ENCODE data around the gene VTI1B. TPM values are rescaled to one million over a fixed set of nuclear protein-coding genes. Genes with fewer than 3 reads are reported as not detected.
"Not testable (repeated sequence)": the region's sequence is repeated elsewhere in the genome, so short reads cannot be mapped to it uniquely, and the experiment has no call there.

The VTI1B gene
- total RNA-seq (10 to 100 TPM; 71.1 to 72.6 TPM), polyA plus RNA-seq (10 to 100 TPM; 62.1 to 97.8 TPM)

DNA sequence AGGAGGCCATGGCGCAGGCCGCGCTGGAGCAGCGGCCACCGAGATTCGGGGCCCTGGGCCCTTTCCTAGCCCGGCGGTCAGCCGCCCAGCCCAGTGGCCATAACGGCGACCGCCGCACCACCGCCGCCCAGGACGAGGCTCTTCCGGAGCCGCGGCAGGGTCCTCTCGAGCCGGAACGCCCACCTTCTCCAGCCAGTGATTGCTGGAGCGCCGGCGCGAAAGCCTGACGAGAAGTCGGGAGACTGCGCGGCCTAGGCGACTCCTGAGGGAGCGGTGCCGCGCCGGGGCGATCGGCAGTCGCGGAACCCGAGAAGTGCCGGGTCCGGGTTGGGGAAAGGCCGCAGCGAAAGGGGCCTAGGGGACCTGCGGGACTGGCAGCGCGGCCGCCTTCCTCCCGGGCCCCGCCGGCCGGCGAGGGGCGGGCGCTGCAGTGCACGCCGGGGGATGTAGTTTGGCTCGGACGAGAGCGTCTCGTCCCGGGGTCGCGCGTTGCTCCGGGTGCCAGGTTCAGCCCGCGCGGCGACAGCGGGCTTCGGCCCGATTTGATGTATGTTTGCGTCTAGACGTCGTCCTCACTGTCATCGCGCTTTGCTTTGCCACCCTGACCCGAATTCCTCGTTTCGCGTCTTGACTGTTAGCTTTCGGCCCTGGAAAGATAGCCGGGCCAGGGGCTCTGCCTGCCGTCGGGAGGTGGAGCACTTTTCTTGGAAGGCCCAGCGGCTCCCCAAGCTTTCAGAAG lies at the start of gene VTI1B:
Gene VTI1B, minus strand, starts transcription at position 153 of the 739 bp plus-strand sequence. Its CDS starts 143 bp downstream, at position 10.
- peak within 1 kb of the TSS; percentile 86 to 94 (median 91) for H3K4me3 Mint-ChIP-seq
- CTCF ChIA-PET (ENCODE audit: partially characterized antibody) = interaction anchor here (0.9 to 1.9 kb wide), 8 partner anchors 17 to 75 kb away, joined by 3 to 10 read pairs (median 5); partner anchors contain the start of gene PIGH
- Histone ChIP-seq H3K27me3 (ENCODE audit: insufficient read depth, low read length) (no peaks in the 10 kb centered on the region), H3K4me1 (ENCODE audit: insufficient read depth, low read length) (peaks cover 48% of the 10 kb centered on the region), H3K4me3 (ENCODE audit: low read length in 2 of 2) (peak within 1 kb of the TSS; percentile 66 to 96), H3K36me3 (ENCODE audit: insufficient read depth, low read length) (no peaks in the 10 kb centered on the region), H3K27ac (ENCODE audit: low read depth, low read length) (peak within 1 kb of the TSS; percentile 87), H3K9me3 (ENCODE audit: control insufficient read depth in 1 of 2, low read length in 2 of 2) (no peaks in the 10 kb centered on the region)
- H3K27ac Mint-ChIP-seq = peak within 1 kb of the TSS; percentile 72 to 95 (median 92)
- POLR2A ChIA-PET (ENCODE audit: partially characterized antibody) = interaction anchor here (0.6 to 3.3 kb wide), 11 partner anchors 13 to 1724 kb away, joined by 3 to 28 read pairs (median 3); partner anchors contain the start of genes ATP6V1D, EIF2S1, ERH and PIGH
- intact Hi-C loops (cut with micrococcal nuclease) = loop anchor here (1.0 to 2.0 kb wide), 5 partner anchors 21 to 1724 kb away; partner anchors contain the start of genes ARG2, ERH, PIGH and RAD51B
- H3K27me3 Mint-ChIP-seq = no peaks in the 10 kb centered on the region
- peaks cover 0 to 10% of the 10 kb centered on the region in 2 donors for H3K36me3 Mint-ChIP-seq
- peak; percentile 78 to 85 (median 81) for DNase-seq
- H3K9me3 Mint-ChIP-seq = no peaks in the 10 kb centered on the region
- peaks cover 22 to 54% (median 39%) of the 10 kb centered on the region in 4 donors for H3K4me1 Mint-ChIP-seq

GRCh38 chr14:67722293-67722692 lies 47.9 kb upstream of the VTI1B start:
- POLR2A ChIA-PET (ENCODE audit: partially characterized antibody) = no interaction called here
- peaks cover 22 to 25% of the 10 kb centered on the region in 2 donors for H3K27me3 Mint-ChIP-seq
- peak overlapping the region in 2 of 8 donors; percentile 26 to 51 for H3K4me3 Mint-ChIP-seq

GRCh38 chr14:67721875-67722274 lies 47.4 kb upstream of the VTI1B start:
- no peaks in the 10 kb centered on the region for H3K36me3 Mint-ChIP-seq
- Histone ChIP-seq H3K27me3 (ENCODE audit: insufficient read depth, low read length) (peaks cover 4% of the 10 kb centered on the region), H3K36me3 (ENCODE audit: insufficient read depth, low read length) (no peaks in the 10 kb centered on the region), H3K4me3 (ENCODE audit: low read length in 2 of 2) (no peak overlapping the region), H3K27ac (ENCODE audit: low read depth, low read length) (no peak overlapping the region), H3K9me3 (ENCODE audit: control insufficient read depth in 1 of 2, low read length in 2 of 2) (no peaks in the 10 kb centered on the region), H3K4me1 (ENCODE audit: insufficient read depth, low read length) (peaks cover 8% of the 10 kb centered on the region)
- H3K27me3 Mint-ChIP-seq = peaks cover 22 to 25% of the 10 kb centered on the region in 2 donors
- ChIA-PET POLR2A (ENCODE audit: partially characterized antibody) (no interaction called here), CTCF (ENCODE audit: partially characterized antibody) (interaction anchor here (1.9 kb wide), 1 partner anchor 17 kb away, joined by 5 read pairs; no protein-coding TSS in a partner anchor)
- intact Hi-C loops (cut with micrococcal nuclease) = no loop called here
- no peak overlapping the region for H3K4me3 Mint-ChIP-seq
- H3K9me3 Mint-ChIP-seq = no peaks in the 10 kb centered on the region
- peaks cover 3 to 7% (median 6%) of the 10 kb centered on the region in 4 donors for H3K4me1 Mint-ChIP-seq
- H3K27ac Mint-ChIP-seq = no peak overlapping the region
- no peak for DNase-seq

More at GRCh38 chr14:67722293-67722692, 47.9 kb upstream of the VTI1B start:
- no peak for DNase-seq
- Mint-ChIP-seq H3K9me3 (no peaks in the 10 kb centered on the region), H3K27ac (no peak overlapping the region), H3K4me1 (peaks cover 3 to 7% (median 6%) of the 10 kb centered on the region in 4 donors), H3K36me3 (no peaks in the 10 kb centered on the region)
- H3K4me1 ChIP-seq (ENCODE audit: insufficient read depth, low read length) = peaks cover 8% of the 10 kb centered on the region
- no peak overlapping the region for H3K27ac ChIP-seq (ENCODE audit: low read depth, low read length)
- no peak overlapping the region for H3K4me3 ChIP-seq (ENCODE audit: low read length in 2 of 2)
- no peaks in the 10 kb centered on the region for H3K36me3 ChIP-seq (ENCODE audit: insufficient read depth, low read length)
- intact Hi-C loops (cut with micrococcal nuclease) = no loop called here
- H3K27me3 ChIP-seq (ENCODE audit: insufficient read depth, low read length) = peaks cover 4% of the 10 kb centered on the region
- no peaks in the 10 kb centered on the region for H3K9me3 ChIP-seq (ENCODE audit: control insufficient read depth in 1 of 2, low read length in 2 of 2)
- CTCF ChIA-PET (ENCODE audit: partially characterized antibody) = interaction anchor here (1.9 kb wide), 1 partner anchor 18 kb away, joined by 5 read pairs; no protein-coding TSS in a partner anchor

- Histone ChIP-seq H3K36me3 (ENCODE audit: insufficient read depth, low read length) (no peaks in the 10 kb centered on the region), H3K27me3 (ENCODE audit: insufficient read depth, low read length) (peaks cover 1% of the 10 kb centered on the region), H3K4me1 (ENCODE audit: insufficient read depth, low read length) (peaks cover 8% of the 10 kb centered on the region), H3K4me3 (ENCODE audit: low read length in 2 of 2) (no peak overlapping the region), H3K9me3 (ENCODE audit: control insufficient read depth in 1 of 2, low read length in 2 of 2) (no peaks in the 10 kb centered on the region), H3K27ac (ENCODE audit: low read depth, low read length) (no peak overlapping the region)
- Mint-ChIP-seq H3K27ac (no peak overlapping the region), H3K27me3 (peaks cover 16 to 21% of the 10 kb centered on the region in 2 donors), H3K9me3 (no peaks in the 10 kb centered on the region), H3K4me1 (peaks cover 3 to 7% (median 6%) of the 10 kb centered on the region in 4 donors), H3K4me3 (no peak overlapping the region), H3K36me3 (no peaks in the 10 kb centered on the region)
- CTCF ChIA-PET (ENCODE audit: partially characterized antibody) = interaction anchor here (1.2 kb wide), 1 partner anchor 16 kb away, joined by 3 read pairs; no protein-coding TSS in a partner anchor
- intact Hi-C loops (cut with micrococcal nuclease) = no loop called here
- POLR2A ChIA-PET (ENCODE audit: partially characterized antibody) = no interaction called here
- DNase-seq = no peak
Observed at GRCh38 chr14:67719866-67720265, 45.4 kb upstream of the VTI1B start.

GRCh38 chr14:67719385-67719784 lies 45.0 kb upstream of the VTI1B start:
- H3K36me3 Mint-ChIP-seq = not testable (repeated sequence)

DNA sequence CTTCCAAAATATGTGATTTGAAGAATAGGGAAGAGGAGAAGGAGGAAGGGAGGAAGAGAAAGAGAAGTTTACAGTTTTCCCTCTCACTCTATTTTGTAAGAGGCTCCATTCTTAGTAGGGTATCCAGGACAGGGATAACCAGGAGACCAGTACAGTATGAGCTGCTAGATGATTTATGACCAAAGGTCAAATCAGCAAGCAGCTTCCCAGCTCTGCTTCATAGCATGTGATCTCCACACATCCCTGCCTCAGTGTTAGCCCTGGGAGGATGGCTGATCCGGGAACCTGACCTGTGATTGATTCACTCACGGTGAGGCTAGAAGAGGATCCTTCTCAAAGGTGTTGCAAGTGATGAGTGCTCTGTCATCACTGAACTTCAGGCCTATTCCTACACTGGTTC lies 43.8 kb upstream of the VTI1B start:
- Mint-ChIP-seq H3K4me3 (no peak overlapping the region), H3K9me3 (no peaks in the 10 kb centered on the region), H3K36me3 (no peaks in the 10 kb centered on the region), H3K27ac (no peak overlapping the region), H3K27me3 (peaks cover 10 to 12% of the 10 kb centered on the region in 2 donors), H3K4me1 (peaks cover 3 to 7% (median 6%) of the 10 kb centered on the region in 4 donors)
- CTCF ChIA-PET (ENCODE audit: partially characterized antibody) = no interaction called here
- H3K4me1 ChIP-seq (ENCODE audit: insufficient read depth, low read length) = peaks cover 8% of the 10 kb centered on the region
- no peak overlapping the region for H3K27ac ChIP-seq (ENCODE audit: low read depth, low read length)
- no peaks in the 10 kb centered on the region for H3K9me3 ChIP-seq (ENCODE audit: control insufficient read depth in 1 of 2, low read length in 2 of 2)
- no peak overlapping the region for H3K4me3 ChIP-seq (ENCODE audit: low read length in 2 of 2)
- no peak for DNase-seq
- no peaks in the 10 kb centered on the region for H3K36me3 ChIP-seq (ENCODE audit: insufficient read depth, low read length)
- H3K27me3 ChIP-seq (ENCODE audit: insufficient read depth, low read length) = no peaks in the 10 kb centered on the region
- intact Hi-C loops (cut with micrococcal nuclease) = no loop called here
- POLR2A ChIA-PET (ENCODE audit: partially characterized antibody) = no interaction called here

More at GRCh38 chr14:67719385-67719784, 45.0 kb upstream of the VTI1B start:
- H3K27ac ChIP-seq (ENCODE audit: low read depth, low read length); H3K4me3 Mint-ChIP-seq; H3K27ac Mint-ChIP-seq; H3K27me3 ChIP-seq (ENCODE audit: insufficient read depth, low read length); H3K4me3 ChIP-seq (ENCODE audit: low read length in 2 of 2); H3K36me3 ChIP-seq (ENCODE audit: insufficient read depth, low read length); H3K4me1 Mint-ChIP-seq; intact Hi-C loops (cut with micrococcal nuclease); POLR2A ChIA-PET (ENCODE audit: partially characterized antibody); H3K9me3 Mint-ChIP-seq; H3K4me1 ChIP-seq (ENCODE audit: insufficient read depth, low read length); H3K9me3 ChIP-seq (ENCODE audit: control insufficient read depth in 1 of 2, low read length in 2 of 2); DNase-seq: not testable (repeated sequence)
- CTCF ChIA-PET (ENCODE audit: partially characterized antibody) = interaction anchor here (1.2 kb wide), 1 partner anchor 15 kb away, joined by 3 read pairs; no protein-coding TSS in a partner anchor
- peaks cover 16 to 21% of the 10 kb centered on the region in 2 donors for H3K27me3 Mint-ChIP-seq

- CTCF ChIA-PET (ENCODE audit: partially characterized antibody) = interaction anchor here (1.0 kb wide), 1 partner anchor 9 kb away, joined by 3 read pairs; no protein-coding TSS in a partner anchor
- H3K27ac Mint-ChIP-seq = no peak overlapping the region
- no peaks in the 10 kb centered on the region for H3K36me3 Mint-ChIP-seq
- H3K9me3 ChIP-seq (ENCODE audit: control insufficient read depth in 1 of 2, low read length in 2 of 2) = no peaks in the 10 kb centered on the region
- H3K4me3 ChIP-seq (ENCODE audit: low read length in 2 of 2) = no peak overlapping the region
- no peaks in the 10 kb centered on the region for H3K4me1 Mint-ChIP-seq
- POLR2A ChIA-PET (ENCODE audit: partially characterized antibody) = no interaction called here
- no peaks in the 10 kb centered on the region for H3K9me3 Mint-ChIP-seq
- H3K36me3 ChIP-seq (ENCODE audit: insufficient read depth, low read length) = no peaks in the 10 kb centered on the region
- no peak overlapping the region for H3K4me3 Mint-ChIP-seq
- DNase-seq = no peak
- intact Hi-C loops (cut with micrococcal nuclease) = no loop called here
- H3K4me1 ChIP-seq (ENCODE audit: insufficient read depth, low read length) = no peaks in the 10 kb centered on the region
- no peaks in the 10 kb centered on the region for H3K27me3 ChIP-seq (ENCODE audit: insufficient read depth, low read length)
- H3K27me3 Mint-ChIP-seq = peaks cover 5 to 6% of the 10 kb centered on the region in 2 donors
- no peak overlapping the region for H3K27ac ChIP-seq (ENCODE audit: low read depth, low read length)
Observed at GRCh38 chr14:67717048-67717447, 42.6 kb upstream of the VTI1B start.

Measured in CD4-positive, alpha-beta memory T cell (primary cell).